Adrenal gland (tissue), 12 donors: ENCODE results near the gene METTL21C. TPM values are rescaled to one million over a fixed set of nuclear protein-coding genes. Genes with fewer than 3 reads are reported as not detected.

Experiments
- DNase-seq, 7 donors: peaks; one replicate each; pipeline ENCODE4 v3.0.0-alpha.2; 2019 to 2020
- H3K27ac ChIP-seq, 5 donors: fragments of 200-600 bp; sonication (generic) in 4 of 5; 1 replicate in 3 of 5; 2 replicates in 2 of 5; pipeline versions ENCODE4 v1.5.1 to v1.8.0; 2016 to 2020; ENCODE audit warnings: mild to moderate bottlenecking in 1 of 5
- H3K27me3 ChIP-seq: fragments of 200-600 bp; 2 replicates; pipeline ENCODE4 v1.8.0; 2021
- H3K36me3 ChIP-seq, 2 donors: fragments of 200-600 bp; replicated peaks in 1 of 2; 1 replicate in 1 of 2; 2 replicates in 1 of 2; pipeline versions ENCODE4 v1.5.1 to v1.8.0; 2018 to 2022
- H3K4me1 ChIP-seq, 2 donors: fragments of 200-600 bp; replicated peaks in 1 of 2; 1 replicate in 1 of 2; 2 replicates in 1 of 2; pipeline versions ENCODE4 v1.5.1 to v1.8.0; 2018 to 2021
- H3K4me3 ChIP-seq, 4 donors: fragments of 200-600 bp; sonication (generic) in 3 of 4; one replicate each; pipeline ENCODE4 v1.5.1; 2016 to 2018
- H3K9me3 ChIP-seq, 3 donors: fragments of 200-600 bp; sonication (generic) in 1 of 3; replicated peaks in 1 of 3; 1 replicate in 2 of 3; 2 replicates in 1 of 3; pipeline versions ENCODE4 v1.5.1 to v1.8.0; 2016 to 2021
- POLR2A ChIP-seq, 2 donors: fragments of 450-650 bp; IDR thresholded peaks; one replicate each; pipeline ENCODE4 v1.6.1; 2017; ENCODE audit warnings: antibody characterized with exemption in 2 of 2, mild to moderate bottlenecking in 2 of 2, moderate library complexity in 1 of 2
- WGBS, 4 donors: extraction: QIAGEN DNeasy Blood & Tissue Kit in 2 of 4; methylation state at CpG; one replicate each; pipeline versions ENCODE4 v1.1.5 to v1.1.7; 2013 to 2017; 5-methylcytosine and 5-hydroxymethylcytosine counted together
- intact Hi-C, 2 donors: fragments of 100-400 bp; cut with DNase I; formaldehyde crosslinking; loops; one replicate each; pipeline versions ENCODE4 v1.14.1 to v1.15.0; 2022 to 2023
- polyA plus RNA-seq, 3 donors: library from polyadenylated mRNA; stranded (reverse); fragments of 200-250 nt in 2 of 3; fragments of 350-450 nt in 1 of 3; fragmentation: Illumina TruSeq in 1 of 3; extraction: RNeasy Lipid Tissue Mini Kit (QIAGEN cat#74804) in 1 of 3; gene quantifications; one replicate each; pipeline ENCODE4 v1.2.3, GENCODE V29; 2013 to 2014
- total RNA-seq, 9 donors: library from RNA; depleted of rRNA in 4 of 9; stranded (reverse); fragments of >200 nt in 4 of 9; fragments of 120-200 nt in 1 of 9; fragmentation: NEBNext Ultra II Directional in 1 of 9; extraction: Animal tissue kit (Norgen Biotek cat#: 25700) in 1 of 9; gene quantifications; one replicate each; pipeline versions ENCODE4 v1.1.0 to v1.2.4, GENCODE V29; 2013 to 2023
- TF ChIP-seq, protein P1 (sequence below), 6 experiments: fragments of 450-650 bp in 4 of 6; fragments of 200-600 bp in 2 of 6; sonication (generic) in 1 of 6; IDR thresholded peaks; 1 replicate in 5 of 6; 2 replicates in 1 of 6; pipeline versions ENCODE4 v1.5.1 to v1.8.0; 2016 to 2021; ENCODE audit warnings: antibody characterized with exemption in 6 of 6, mild to moderate bottlenecking in 2 of 6, moderate library complexity in 1 of 6
- donor health status: healthy with polysubstance abuse.
- donor health status: Bipolar disorder and iron deficiency.
- donor health status: DM: yes; HTN: yes; CAD: no.
- donor health status: DM: no; HTN: no; CAD: no.
- donor health status: DM: no; HTN: no; CAD: no.
- donor health status: DM: yes; HTN: yes; CAD: no.

Gene METTL21C
- total and polyA plus RNA-seq, 12 donors, result not detected

DNA sequence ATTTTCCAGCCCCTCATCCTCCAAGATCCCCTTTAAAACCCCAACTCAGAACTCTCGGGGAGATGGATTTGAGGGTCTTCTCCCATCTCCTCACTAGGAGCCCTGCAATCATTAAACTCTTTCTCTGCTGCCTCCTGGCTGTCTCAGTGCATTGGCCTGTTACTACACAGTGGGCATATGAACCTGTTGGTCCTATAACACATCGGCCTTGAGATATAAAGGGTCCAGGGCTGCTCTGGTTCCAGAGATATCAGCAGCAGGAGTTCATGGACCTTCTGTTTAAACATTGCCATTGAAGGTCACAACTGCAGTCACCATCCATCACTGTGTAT is 3.8 kb upstream of the METTL21C start:
- Histone ChIP-seq H3K36me3 (no peaks in the 10 kb centered on the region), H3K27me3 (no peaks in the 10 kb centered on the region), H3K4me1 (no peaks in the 10 kb centered on the region), H3K9me3 (no peaks in the 10 kb centered on the region), H3K4me3 (no peak overlapping the region), H3K27ac (no peak overlapping the region)
- TF ChIP-seq, protein P1, sequence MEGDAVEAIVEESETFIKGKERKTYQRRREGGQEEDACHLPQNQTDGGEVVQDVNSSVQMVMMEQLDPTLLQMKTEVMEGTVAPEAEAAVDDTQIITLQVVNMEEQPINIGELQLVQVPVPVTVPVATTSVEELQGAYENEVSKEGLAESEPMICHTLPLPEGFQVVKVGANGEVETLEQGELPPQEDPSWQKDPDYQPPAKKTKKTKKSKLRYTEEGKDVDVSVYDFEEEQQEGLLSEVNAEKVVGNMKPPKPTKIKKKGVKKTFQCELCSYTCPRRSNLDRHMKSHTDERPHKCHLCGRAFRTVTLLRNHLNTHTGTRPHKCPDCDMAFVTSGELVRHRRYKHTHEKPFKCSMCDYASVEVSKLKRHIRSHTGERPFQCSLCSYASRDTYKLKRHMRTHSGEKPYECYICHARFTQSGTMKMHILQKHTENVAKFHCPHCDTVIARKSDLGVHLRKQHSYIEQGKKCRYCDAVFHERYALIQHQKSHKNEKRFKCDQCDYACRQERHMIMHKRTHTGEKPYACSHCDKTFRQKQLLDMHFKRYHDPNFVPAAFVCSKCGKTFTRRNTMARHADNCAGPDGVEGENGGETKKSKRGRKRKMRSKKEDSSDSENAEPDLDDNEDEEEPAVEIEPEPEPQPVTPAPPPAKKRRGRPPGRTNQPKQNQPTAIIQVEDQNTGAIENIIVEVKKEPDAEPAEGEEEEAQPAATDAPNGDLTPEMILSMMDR (IDR thresholded peaks at IDR 0.05), result no peak
- TF ChIP-seq POLR2A (IDR thresholded peaks at IDR 0.05), result no peak
- 75 to 92% (median 84%) methylated on average over 2 of the region's 2 CpGs for WGBS, 4 donors
- DNase-seq, result no peak
- intact Hi-C loops, result no loop called here

DNA sequence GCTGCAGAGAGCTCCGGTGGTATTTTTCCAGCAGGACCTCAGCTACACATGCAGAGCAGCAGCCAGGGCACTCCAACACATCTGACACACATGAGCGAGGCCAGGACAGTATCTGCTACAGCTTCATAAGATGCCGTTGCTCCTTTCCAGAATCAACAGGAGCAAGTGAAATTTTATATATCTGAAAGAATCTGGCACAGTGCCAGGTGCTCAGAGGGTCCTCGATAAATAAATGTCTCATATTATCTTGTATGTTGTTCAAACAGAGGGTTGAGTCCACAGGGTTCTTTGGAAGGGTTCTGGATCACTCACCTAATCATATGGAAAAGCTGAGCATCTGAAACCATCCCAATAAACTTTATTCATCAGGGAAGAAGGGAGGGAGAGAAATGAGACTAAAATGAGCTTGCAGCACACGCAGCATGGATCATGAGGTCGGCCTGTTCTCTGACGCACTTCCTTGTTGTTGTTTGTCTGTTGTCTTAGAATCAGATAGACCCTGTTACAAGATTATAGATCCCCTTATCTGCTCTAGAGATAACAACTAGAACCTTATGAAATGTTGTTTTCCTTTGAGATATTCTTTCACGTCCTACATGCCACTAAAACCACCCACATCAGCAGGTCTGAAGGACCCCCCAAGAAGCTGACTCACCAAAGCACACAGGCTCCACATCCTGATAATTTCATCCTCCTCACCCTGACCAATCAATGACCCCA is 3.2 kb upstream of the METTL21C start:
- Histone ChIP-seq H3K4me1 (no peaks in the 10 kb centered on the region), H3K27ac (no peak overlapping the region), H3K27me3 (no peaks in the 10 kb centered on the region), H3K4me3 (no peak overlapping the region), H3K9me3 (no peaks in the 10 kb centered on the region), H3K36me3 (no peaks in the 10 kb centered on the region)
- TF ChIP-seq POLR2A (IDR thresholded peaks at IDR 0.05), result no peak
- TF ChIP-seq, protein P1 (IDR thresholded peaks at IDR 0.05), result no peak
- no peak for DNase-seq
- intact Hi-C loops, result no loop called here
- 73 to 84% (median 83%) methylated on average over 7 to 8 of the region's 8 CpGs for WGBS, 4 donors

DNA sequence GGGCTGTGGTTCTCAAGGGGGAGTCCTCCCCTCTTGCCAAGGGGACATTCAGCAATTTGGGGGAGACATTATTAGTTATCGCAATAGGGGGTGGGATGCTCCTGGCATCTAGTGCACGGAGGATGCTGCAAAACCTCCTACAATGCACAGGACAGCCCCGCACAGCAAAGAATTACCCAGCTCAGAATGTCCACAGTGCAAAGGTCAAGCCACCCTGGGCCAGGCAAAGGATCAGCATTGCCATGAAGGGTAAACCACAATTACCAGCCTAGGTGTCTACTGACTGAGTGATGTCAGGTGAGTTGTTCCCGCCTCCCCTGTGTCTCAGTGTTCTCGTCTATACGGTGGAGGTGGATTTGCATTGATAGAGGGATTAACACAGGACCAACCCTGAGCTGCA is 2.4 kb upstream of the METTL21C start:
- Histone ChIP-seq H3K27me3 (peaks cover 7% of the 10 kb centered on the region), H3K4me1 (no peaks in the 10 kb centered on the region), H3K27ac (no peak overlapping the region), H3K9me3 (no peaks in the 10 kb centered on the region), H3K4me3 (no peak overlapping the region), H3K36me3 (no peaks in the 10 kb centered on the region)
- WGBS, 4 donors, result 80 to 96% (median 87%) methylated on average over 5 to 6 of the region's 6 CpGs
- no peak for TF ChIP-seq POLR2A (IDR thresholded peaks at IDR 0.05)
- TF ChIP-seq, protein P1 (IDR thresholded peaks at IDR 0.05), result no peak
- intact Hi-C loops, result no loop called here
- DNase-seq, result no peak

DNA sequence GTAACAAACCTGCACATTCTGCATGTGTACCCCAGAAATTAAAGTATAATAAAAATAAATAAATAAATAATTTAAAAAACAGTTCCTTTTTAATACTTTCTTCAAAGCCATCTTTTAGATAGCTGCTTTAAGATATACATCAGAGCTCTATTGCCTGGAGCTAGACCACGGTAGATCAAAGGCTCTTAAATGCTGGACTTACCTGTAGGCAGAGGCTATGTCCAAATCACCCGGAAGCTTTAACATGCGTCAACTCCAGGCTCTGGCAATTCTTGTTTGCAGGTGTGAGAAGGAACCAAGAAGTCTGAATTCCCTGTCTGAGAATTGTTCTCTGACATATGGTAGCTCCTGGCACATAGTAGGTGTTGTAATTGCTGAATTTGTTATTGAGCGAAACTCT is 1.6 kb upstream of the METTL21C start:
- Histone ChIP-seq H3K36me3 (no peaks in the 10 kb centered on the region), H3K9me3 (no peaks in the 10 kb centered on the region), H3K27me3 (peaks cover 14% of the 10 kb centered on the region), H3K4me3 (no peak overlapping the region), H3K27ac (no peak overlapping the region), H3K4me1 (no peaks in the 10 kb centered on the region)
- no peak for TF ChIP-seq POLR2A (IDR thresholded peaks at IDR 0.05)
- TF ChIP-seq, protein P1 (IDR thresholded peaks at IDR 0.05), result no peak
- intact Hi-C loops, result no loop called here
- no peak for DNase-seq
- 74 to 88% (median 84%) methylated on average over 4 of the region's 4 CpGs for whole genome bisulfite sequencing, 4 donors
